A549 treated with CpdA at 1 μM for 4 hours (cell line): Measurements from ENCODE around the gene SCYGR4. TPM values are rescaled to one million over a fixed set of nuclear protein-coding genes. Genes with fewer than 3 reads are reported as not detected.

ENCODE experiments used
- total RNA-seq: library from RNA; stranded (reverse); fragments of 200-300 nt; extraction: Qiagen RNA extraction; gene quantifications from 5 replicates; pipeline ENCODE4 v1.2.3, GENCODE V29; 2022; ENCODE audit warnings: low read depth

The SCYGR4 gene
- 0.09 TPM in 1 of 5 replicates, not detected in the others for total RNA-seq

GRCh38 chr2:227617316-227618230, at the start of gene SCYGR4:
Gene SCYGR4, plus strand, starts transcription at chr2:227617498. Its CDS starts 0 bp downstream, at chr2:227617498.

GRCh38 chr2:227598835-227599503, 18.3 kb upstream of the SCYGR4 start, which contains the start of gene SCYGR2:
Gene SCYGR2, plus strand, starts transcription at chr2:227598893. Its CDS starts 0 bp downstream, at chr2:227598893.

GRCh38 chr2:227614740-227615139, 2.6 kb upstream of the SCYGR4 start, which contains the start of gene SCYGR3:
Gene SCYGR3, minus strand, starts transcription at chr2:227614840. Its CDS starts 0 bp downstream, at chr2:227614840.

GRCh38 chr2:227666631-227667170, 49.4 kb downstream of the SCYGR4 start, which contains the start of gene SCYGR5:
Gene SCYGR5, plus strand, starts transcription at chr2:227666804. Its CDS starts 0 bp downstream, at chr2:227666804.

Other genes starting within 250 kb of the SCYGR4 start
- gene TM4SF20, start 238.2 kb upstream of the SCYGR4 start, total RNA-seq, result 7.8 to 11.0 TPM (median 9.5 TPM) in 5 replicates
- gene SCYGR1, start 229.5 kb upstream of the SCYGR4 start, total RNA-seq, result not detected in 5 replicates
- 95.9 to 136 TPM (median 122 TPM) in 5 replicates for gene AGFG1, start 145.3 kb upstream of the SCYGR4 start, total RNA-seq
- not detected in 5 replicates for gene SCYGR2, start 18.6 kb upstream of the SCYGR4 start, total RNA-seq
- gene SCYGR3, start 2.7 kb upstream of the SCYGR4 start, total RNA-seq, result not detected in 5 replicates
- not detected in 5 replicates for gene SCYGR5, start 49.3 kb downstream of the SCYGR4 start, total RNA-seq
- 2.5 to 3.6 TPM (median 2.8 TPM) in 5 replicates for gene SLC19A3, start 100.5 kb downstream of the SCYGR4 start, total RNA-seq
- not detected in 5 replicates for gene SCYGR6, start 107.3 kb downstream of the SCYGR4 start, total RNA-seq
- gene SCYGR7, start 110.8 kb downstream of the SCYGR4 start, total RNA-seq, result not detected in 5 replicates
- gene SCYGR8, start 128.4 kb downstream of the SCYGR4 start, total RNA-seq, result not detected in 5 replicates
- gene CCL20, start 196.3 kb downstream of the SCYGR4 start, total RNA-seq, result 1.8 to 4.4 TPM (median 2.7 TPM) in 5 replicates